ENCODE results near the gene GC.

DNA sequence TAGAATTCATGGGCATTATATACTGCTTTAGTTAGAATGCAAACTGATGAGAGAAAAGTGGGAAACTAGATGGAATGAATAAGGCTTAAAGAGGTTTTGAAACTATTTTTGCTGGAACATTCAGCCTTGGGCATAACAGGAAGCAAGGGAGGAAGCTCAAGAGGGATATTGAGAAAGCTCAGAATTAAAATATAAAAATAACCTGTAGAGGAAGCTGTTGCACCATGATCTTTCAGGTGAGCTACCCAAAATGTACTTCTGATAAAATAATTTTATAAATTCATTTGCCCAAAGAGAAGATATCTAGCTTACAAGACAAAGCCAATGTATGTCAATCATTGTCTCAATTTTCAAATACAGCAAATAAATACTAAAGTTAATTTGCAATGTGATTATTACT, 11.3 kb downstream of the GC start:
- TF ChIP-seq EZH2 (IDR thresholded peaks at IDR 0.05) (no peak), POLR2AphosphoS5 (IDR thresholded peaks at IDR 0.05; ENCODE audit: borderline replicate concordance, low read depth, low read length) (no peak)

All from SK-N-MC (cell line).